GM23338 (cell line): Measurements from ENCODE around the gene SLC6A19. TPM values are rescaled to one million over a fixed set of nuclear protein-coding genes. Genes with fewer than 3 reads are reported as not detected.

ENCODE experiments used
- ATAC-seq: fragments of 200-7000 bp; cut with Tn5 transposase; 3 replicates; pipeline ENCODE4 v1.9.1; 2020
- DNase-seq: peaks from one replicate; pipeline ENCODE4 v3.0.0-alpha.2; 2015; ENCODE audit warnings: low spot score
- H2AFZ ChIP-seq: fragments of 200-600 bp; sonication (generic); 2 replicates; pipeline ENCODE4 v1.8.0; 2016; ENCODE audit warnings: antibody characterized with exemption, mild to moderate bottlenecking, moderate library complexity
- H3F3A ChIP-seq: fragments of 200-600 bp; sonication (generic); replicated peaks from 2 replicates; pipeline ENCODE4 v1.8.0; 2017; ENCODE audit warnings: antibody characterized with exemption, mixed run types, low read depth
- H3K27ac ChIP-seq: fragments of 200-600 bp; sonication (generic); 2 replicates; pipeline ENCODE4 v1.6.1; 2016; ENCODE audit warnings: low read depth
- H3K27me3 ChIP-seq: fragments of 200-600 bp; sonication (generic); 2 replicates; pipeline ENCODE4 v1.8.0; 2016; ENCODE audit warnings: mild to moderate bottlenecking, mixed run types, moderate library complexity; ENCODE audit not compliant: insufficient read depth
- H3K36me3 ChIP-seq: fragments of 200-600 bp; sonication (generic); 2 replicates; pipeline ENCODE4 v1.8.0; 2016; ENCODE audit warnings: mild to moderate bottlenecking; ENCODE audit not compliant: insufficient read depth
- H3K4me1 ChIP-seq: fragments of 200-600 bp; sonication (generic); 2 replicates; pipeline ENCODE4 v1.8.0; 2016; ENCODE audit warnings: mild to moderate bottlenecking, moderate library complexity; ENCODE audit not compliant: insufficient read depth
- H3K4me2 ChIP-seq: fragments of 200-600 bp; sonication (generic); 2 replicates; pipeline ENCODE4 v1.7.1; 2017; ENCODE audit warnings: mixed run types
- H3K4me3 ChIP-seq: fragments of 200-600 bp; sonication (generic); 2 replicates; pipeline ENCODE4 v1.6.1; 2016; ENCODE audit warnings: mixed run types
- H3K79me2 ChIP-seq: fragments of 200-600 bp; sonication (generic); replicated peaks from 2 replicates; pipeline ENCODE4 v1.8.0; 2017; ENCODE audit warnings: mild to moderate bottlenecking; ENCODE audit not compliant: insufficient read depth
- H3K9me2 ChIP-seq: fragments of 200-600 bp; sonication (generic); 2 replicates; pipeline ENCODE4 v1.8.0; 2017; ENCODE audit not compliant: insufficient read depth
- H4K20me1 ChIP-seq: fragments of 200-600 bp; sonication (generic); replicated peaks from 2 replicates; pipeline ENCODE4 v1.8.0; 2017; ENCODE audit warnings: mild to moderate bottlenecking; ENCODE audit not compliant: insufficient read depth
- H3K27ac Mint-ChIP-seq: 2 replicates; pipeline ENCODE4 v1.8.0; 2020; ENCODE audit warnings: inconsistent platforms, mild to moderate bottlenecking, moderate library complexity, mixed read lengths
- H3K27me3 Mint-ChIP-seq: 3 replicates; pipeline ENCODE4 v1.8.0; 2022; ENCODE audit warnings: low read depth, mild to moderate bottlenecking, moderate library complexity, mixed read lengths, inconsistent platforms; ENCODE audit not compliant: insufficient read depth, poor library complexity
- H3K36me3 Mint-ChIP-seq: 3 replicates; pipeline ENCODE4 v1.8.0; 2021; ENCODE audit warnings: low read depth, mild to moderate bottlenecking, inconsistent platforms, moderate library complexity, mixed read lengths
- H3K4me1 Mint-ChIP-seq: 3 replicates; pipeline ENCODE4 v1.8.0; 2020; ENCODE audit warnings: mild to moderate bottlenecking, inconsistent platforms, mixed read lengths
- H3K4me3 Mint-ChIP-seq: 3 replicates; pipeline ENCODE4 v1.8.0; 2021; ENCODE audit warnings: moderate library complexity, mild to moderate bottlenecking, inconsistent platforms, mixed read lengths
- H3K9me3 Mint-ChIP-seq: 3 replicates; pipeline ENCODE4 v1.8.0; 2020; ENCODE audit warnings: moderate library complexity, mild to moderate bottlenecking, inconsistent platforms, mixed read lengths
- EZH2 ChIP-seq: fragments of 200-600 bp; sonication (generic); IDR thresholded peaks from one replicate; pipeline ENCODE4 v1.8.0; 2017; ENCODE audit warnings: antibody characterized with exemption, mild to moderate bottlenecking, low read depth; ENCODE audit not compliant: unreplicated experiment
- NANOG ChIP-seq: IDR thresholded peaks from 2 replicates; pipeline ENCODE4 v1.6.1; 2016; ENCODE audit warnings: antibody characterized with exemption, borderline replicate concordance
- ZNF114 ChIP-seq: fragments of 250-450 bp; sonication (Bioruptor Pico); IDR thresholded peaks from 2 replicates; pipeline ENCODE4 v1.5.0; 2020; ENCODE audit warnings: mild to moderate bottlenecking, moderate library complexity
- ZNF331 ChIP-seq: fragments of 250-450 bp; sonication (Bioruptor Pico); IDR thresholded peaks from 2 replicates; pipeline ENCODE4 v1.5.0; 2020; ENCODE audit warnings: low read depth, mild to moderate bottlenecking, moderate library complexity
- polyA plus RNA-seq: library from polyadenylated mRNA; unstranded; fragments of >200 nt; fragmentation: Nextera tagmentation; extraction: Ambion mirVana; gene quantifications from 2 replicates; pipeline ENCODE4 v1.2.1, GENCODE V29; 2016
- total RNA-seq: library from RNA; depleted of rRNA; stranded (reverse); fragments of >200 nt; shearing (Covaris generic); gene quantifications from 2 replicates; pipeline ENCODE4 v1.2.3, GENCODE V29; 2014
- TF ChIP-seq, protein P1 (sequence below): IDR thresholded peaks from one replicate; pipeline ENCODE4 v1.6.1; 2018; ENCODE audit warnings: antibody characterized with exemption; ENCODE audit not compliant: unreplicated experiment

Gene SLC6A19
- total and polyA plus RNA-seq, 2 experiments from 2014 or later, result not detected

GRCh38 chr5:1245905-1246576, 44.6 kb downstream of the SLC6A19 start (continued):
- TF ChIP-seq, protein P1, sequence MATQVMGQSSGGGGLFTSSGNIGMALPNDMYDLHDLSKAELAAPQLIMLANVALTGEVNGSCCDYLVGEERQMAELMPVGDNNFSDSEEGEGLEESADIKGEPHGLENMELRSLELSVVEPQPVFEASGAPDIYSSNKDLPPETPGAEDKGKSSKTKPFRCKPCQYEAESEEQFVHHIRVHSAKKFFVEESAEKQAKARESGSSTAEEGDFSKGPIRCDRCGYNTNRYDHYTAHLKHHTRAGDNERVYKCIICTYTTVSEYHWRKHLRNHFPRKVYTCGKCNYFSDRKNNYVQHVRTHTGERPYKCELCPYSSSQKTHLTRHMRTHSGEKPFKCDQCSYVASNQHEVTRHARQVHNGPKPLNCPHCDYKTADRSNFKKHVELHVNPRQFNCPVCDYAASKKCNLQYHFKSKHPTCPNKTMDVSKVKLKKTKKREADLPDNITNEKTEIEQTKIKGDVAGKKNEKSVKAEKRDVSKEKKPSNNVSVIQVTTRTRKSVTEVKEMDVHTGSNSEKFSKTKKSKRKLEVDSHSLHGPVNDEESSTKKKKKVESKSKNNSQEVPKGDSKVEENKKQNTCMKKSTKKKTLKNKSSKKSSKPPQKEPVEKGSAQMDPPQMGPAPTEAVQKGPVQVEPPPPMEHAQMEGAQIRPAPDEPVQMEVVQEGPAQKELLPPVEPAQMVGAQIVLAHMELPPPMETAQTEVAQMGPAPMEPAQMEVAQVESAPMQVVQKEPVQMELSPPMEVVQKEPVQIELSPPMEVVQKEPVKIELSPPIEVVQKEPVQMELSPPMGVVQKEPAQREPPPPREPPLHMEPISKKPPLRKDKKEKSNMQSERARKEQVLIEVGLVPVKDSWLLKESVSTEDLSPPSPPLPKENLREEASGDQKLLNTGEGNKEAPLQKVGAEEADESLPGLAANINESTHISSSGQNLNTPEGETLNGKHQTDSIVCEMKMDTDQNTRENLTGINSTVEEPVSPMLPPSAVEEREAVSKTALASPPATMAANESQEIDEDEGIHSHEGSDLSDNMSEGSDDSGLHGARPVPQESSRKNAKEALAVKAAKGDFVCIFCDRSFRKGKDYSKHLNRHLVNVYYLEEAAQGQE, result no peak
- TF ChIP-seq ZNF114 (CRISPR knock-in tag), result no peak
- no peak for TF ChIP-seq ZNF331 (CRISPR knock-in tag)
- TF ChIP-seq NANOG, result no peak

DNA sequence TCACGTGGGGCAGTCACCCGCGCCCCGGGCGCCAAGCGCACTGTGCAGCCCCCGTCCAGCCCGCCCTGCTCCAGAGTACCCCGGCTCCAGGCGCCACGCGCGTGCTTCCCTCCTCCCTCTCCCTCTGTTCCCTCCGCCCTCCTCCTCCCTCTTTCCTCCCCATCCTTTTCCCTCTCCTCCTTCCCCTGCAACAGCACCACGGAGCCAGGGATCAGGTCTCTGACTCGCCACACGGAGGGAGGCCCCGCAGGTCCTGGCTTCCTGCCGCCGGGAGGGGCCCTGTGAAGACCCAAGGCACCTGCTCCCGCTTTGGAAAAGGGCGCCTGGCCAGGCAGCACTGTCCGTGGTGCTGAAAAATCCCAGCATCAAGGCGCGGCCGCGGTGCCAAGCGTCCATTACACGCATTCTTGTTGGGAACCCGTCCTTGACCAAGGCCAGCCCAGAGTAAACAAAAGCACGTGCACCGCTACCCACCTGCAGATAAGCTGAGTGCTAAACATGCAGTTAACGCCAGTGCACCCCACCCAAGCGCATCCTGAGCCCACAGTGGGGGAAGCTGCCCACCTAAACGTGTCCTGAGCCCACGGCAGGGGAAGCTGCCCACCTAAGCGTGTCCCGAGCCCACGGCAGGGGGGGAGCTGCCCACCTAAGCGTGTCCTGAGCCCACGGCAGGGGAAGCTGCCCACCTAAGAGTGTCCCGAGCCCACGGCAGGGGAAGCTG, 45.5 kb downstream of the SLC6A19 start:
- H3K27me3 ChIP-seq, result no peaks in the 10 kb centered on the region
- H3K4me1 ChIP-seq, result 0 out of 2 replicates have a peak, but pooled peaks cover 3% of the 10 kb centered on the region
- Mint-ChIP-seq H3K27me3 (peaks cover 5% of the 10 kb centered on the region), H3K4me3 (no peak overlapping the region), H3K36me3 (no peaks in the 10 kb centered on the region), H3K27ac (no peak overlapping the region), H3K9me3 (no peaks in the 10 kb centered on the region; the same call in 2 of the 3 replicates), H3K4me1 (peaks cover 13% of the 10 kb centered on the region; the same call in 2 of the 3 replicates)
- H3K27ac ChIP-seq, result no peak overlapping the region
- H3K79me2 ChIP-seq, result no peaks in the 10 kb centered on the region
- no peaks in the 10 kb centered on the region for H3K36me3 ChIP-seq
- H3K9me2 ChIP-seq, result no peaks in the 10 kb centered on the region
- no peaks in the 10 kb centered on the region for H4K20me1 ChIP-seq
- ATAC-seq (peak; percentile 72), DNase-seq (peak; percentile 91)
- no peak overlapping the region for H3K4me2 ChIP-seq
- TF ChIP-seq, protein P1, result peak; percentile 95
- TF ChIP-seq EZH2, result no peak
- H3K4me3 ChIP-seq, result no peak overlapping the region
- no peaks in the 10 kb centered on the region for H3F3A ChIP-seq
- H2AFZ ChIP-seq, result no peak overlapping the region
